Measurements from ENCODE around the gene LRWD1.

GRCh38 chr7:102421706-102422240 lies 43.0 kb upstream of the LRWD1 start:
- TF ChIP-seq, protein P1, sequence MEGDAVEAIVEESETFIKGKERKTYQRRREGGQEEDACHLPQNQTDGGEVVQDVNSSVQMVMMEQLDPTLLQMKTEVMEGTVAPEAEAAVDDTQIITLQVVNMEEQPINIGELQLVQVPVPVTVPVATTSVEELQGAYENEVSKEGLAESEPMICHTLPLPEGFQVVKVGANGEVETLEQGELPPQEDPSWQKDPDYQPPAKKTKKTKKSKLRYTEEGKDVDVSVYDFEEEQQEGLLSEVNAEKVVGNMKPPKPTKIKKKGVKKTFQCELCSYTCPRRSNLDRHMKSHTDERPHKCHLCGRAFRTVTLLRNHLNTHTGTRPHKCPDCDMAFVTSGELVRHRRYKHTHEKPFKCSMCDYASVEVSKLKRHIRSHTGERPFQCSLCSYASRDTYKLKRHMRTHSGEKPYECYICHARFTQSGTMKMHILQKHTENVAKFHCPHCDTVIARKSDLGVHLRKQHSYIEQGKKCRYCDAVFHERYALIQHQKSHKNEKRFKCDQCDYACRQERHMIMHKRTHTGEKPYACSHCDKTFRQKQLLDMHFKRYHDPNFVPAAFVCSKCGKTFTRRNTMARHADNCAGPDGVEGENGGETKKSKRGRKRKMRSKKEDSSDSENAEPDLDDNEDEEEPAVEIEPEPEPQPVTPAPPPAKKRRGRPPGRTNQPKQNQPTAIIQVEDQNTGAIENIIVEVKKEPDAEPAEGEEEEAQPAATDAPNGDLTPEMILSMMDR (conservative IDR thresholded peaks at IDR 0.05; ENCODE audit: low read depth, low read length): no peak
- TF ChIP-seq EZH2 (IDR thresholded peaks at IDR 0.05; ENCODE audit: borderline replicate concordance, low read depth, low read length, poor library complexity, severe bottlenecking): no peak

All from A673 (cell line).